ENCODE data around the gene LUM. TPM values are rescaled to one million over a fixed set of nuclear protein-coding genes. Genes with fewer than 3 reads are reported as not detected.

The LUM gene
- polyA plus RNA-seq, 2 of the 4 experiments (the other 2 are of a cell fraction), result 1.2 to 1.9 TPM

DNA sequence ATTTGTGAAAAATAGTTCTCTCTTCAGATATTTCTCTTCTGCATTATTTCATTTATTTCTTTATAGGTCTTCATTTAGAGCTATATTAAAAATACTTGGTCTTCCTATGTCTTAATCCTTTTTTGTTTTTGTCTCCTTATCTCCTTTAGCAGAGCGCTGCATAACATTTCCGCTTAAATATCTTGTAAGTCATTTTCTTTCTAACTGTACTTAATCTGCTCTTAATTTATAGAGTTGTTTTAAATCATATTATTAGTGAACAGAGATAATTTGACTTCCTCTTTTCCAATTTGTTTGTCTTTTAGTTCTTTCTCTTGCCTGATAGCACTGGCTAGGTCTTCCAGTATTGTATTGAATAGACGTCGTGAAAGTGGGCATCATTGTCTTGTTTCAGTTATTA lies 18.0 kb downstream of the LUM start:
- Histone ChIP-seq H3K4me3 (no peak overlapping the region), H3K4me2 (no peak overlapping the region), H3K27ac (no peak overlapping the region), H3K4me1 (no peaks in the 10 kb centered on the region), H3K9me3 (no peaks in the 10 kb centered on the region; the same call in 2 of the 3 replicates)
- FAIRE-seq (no peak), DNase-seq (ENCODE audit: low read depth in 1 of 2, low spot score in 1 of 2) (no peak), ATAC-seq (no peak)
- WGBS (ENCODE audit: missing lambda C conversion rate), result 80% methylated on average over 4 of the region's 4 CpGs
- CTCF ChIA-PET, result interaction anchor here (0.6 kb wide), 1 partner anchor 16 kb away, joined by 3 read pairs; no protein-coding TSS in a partner anchor
- POLR2A ChIA-PET, result no interaction called here
- TF ChIP-seq TFCP2L1 (CRISPR knock-in tag; IDR thresholded peaks at IDR 0.05), result no peak
- no peak for TF ChIP-seq JUNB (IDR thresholded peaks at IDR 0.05)
- TF ChIP-seq EP300 (IDR thresholded peaks at IDR 0.05), result no peak
- TF ChIP-seq CHD2 (IDR thresholded peaks at IDR 0.05; ENCODE audit: low read length, partially characterized antibody), result no peak
- TF ChIP-seq ZC3H11A (IDR thresholded peaks at IDR 0.05), result no peak
- TF ChIP-seq ELK1 (IDR thresholded peaks at IDR 0.05; ENCODE audit: low read depth, low read length), result no peak
- TF ChIP-seq KDM1A (IDR thresholded peaks at IDR 0.05; ENCODE audit: low read depth), result no peak
- TF ChIP-seq ZSCAN20 (CRISPR knock-in tag; IDR thresholded peaks at IDR 0.05), result no peak
- no peak for TF ChIP-seq MAZ (IDR thresholded peaks at IDR 0.05; ENCODE audit: borderline replicate concordance, low read depth, low read length)
- no peak for TF ChIP-seq FOXS1 (CRISPR knock-in tag; IDR thresholded peaks at IDR 0.05)
- TF ChIP-seq HDAC2 (IDR thresholded peaks at IDR 0.05), result no peak
- no peak for TF ChIP-seq EHMT2 (IDR thresholded peaks at IDR 0.05; ENCODE audit: low read depth)
- no peak for TF ChIP-seq KDM5A (IDR thresholded peaks at IDR 0.05)

DNA sequence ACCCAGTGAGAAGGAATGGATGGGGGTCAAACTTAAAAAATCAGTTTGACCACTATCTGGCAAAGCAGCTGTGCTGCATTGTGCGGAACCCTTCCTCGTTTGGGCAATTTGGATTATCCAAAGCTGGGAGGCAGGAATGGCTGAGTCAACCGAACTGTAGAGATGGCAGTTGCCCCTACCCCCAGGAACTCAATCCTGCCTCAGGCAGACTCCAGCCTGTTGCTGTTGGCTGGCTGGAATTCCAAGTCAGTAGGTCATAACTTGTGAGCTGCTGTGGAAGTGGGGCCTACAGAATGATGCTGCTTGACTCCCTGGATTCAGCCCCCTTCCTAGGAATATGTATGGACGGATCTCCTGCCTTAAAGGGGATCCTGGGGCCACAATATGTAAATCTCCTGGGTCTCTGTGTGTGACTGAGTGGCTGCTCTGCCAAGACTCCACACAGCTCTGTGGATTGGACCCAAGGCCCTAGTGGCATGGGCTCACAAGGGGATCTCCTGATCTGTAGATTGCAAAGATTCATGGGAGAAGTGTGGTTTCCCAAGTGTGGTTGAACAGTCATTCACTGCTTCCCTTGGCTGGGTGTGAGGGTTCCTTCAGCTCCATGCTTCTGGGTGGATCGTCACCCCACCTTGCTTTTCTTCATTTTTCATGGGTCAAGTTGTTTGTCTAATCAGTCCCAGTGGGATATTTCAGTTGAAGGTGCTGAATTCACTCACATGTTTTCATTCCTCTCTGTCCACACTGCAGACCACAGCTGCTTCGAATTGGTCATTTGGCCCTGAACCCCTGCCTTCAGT lies 19.2 kb downstream of the LUM start:
- no peaks in the 10 kb centered on the region for H3K4me1 ChIP-seq
- 26% methylated on average over 6 of the region's 6 CpGs for WGBS (ENCODE audit: missing lambda C conversion rate)
- ChIA-PET CTCF (interaction anchor here (1.0 to 1.2 kb wide), 2 partner anchors 17 to 22 kb away, joined by 3 read pairs; no protein-coding TSS in a partner anchor), POLR2A (no interaction called here)
- no peak overlapping the region for H3K4me3 ChIP-seq
- no peak for TF ChIP-seq HMGXB4 (CRISPR knock-in tag; IDR thresholded peaks at IDR 0.05; ENCODE audit: borderline replicate concordance)
- TF ChIP-seq TP53 (CRISPR knock-in tag; IDR thresholded peaks at IDR 0.05), result no peak
- TF ChIP-seq PBX3 (IDR thresholded peaks at IDR 0.05), result no peak
- no peak for TF ChIP-seq ZSCAN20 (CRISPR knock-in tag; IDR thresholded peaks at IDR 0.05)
- TF ChIP-seq RNF2 (IDR thresholded peaks at IDR 0.05; ENCODE audit: borderline replicate concordance, low read depth), result no peak
- TF ChIP-seq PHF8 (IDR thresholded peaks at IDR 0.05; ENCODE audit: borderline replicate concordance, low read depth), result no peak
- TF ChIP-seq JUNB (IDR thresholded peaks at IDR 0.05), result no peak
- TF ChIP-seq CBX2 (IDR thresholded peaks at IDR 0.05; ENCODE audit: borderline replicate concordance, low read depth), result no peak
- TF ChIP-seq NFE2L2 (conservative IDR thresholded peaks at IDR 0.05; ENCODE audit: low read length), result no peak
- TF ChIP-seq EP300 (IDR thresholded peaks at IDR 0.05), result no peak
- TF ChIP-seq, protein P1, sequence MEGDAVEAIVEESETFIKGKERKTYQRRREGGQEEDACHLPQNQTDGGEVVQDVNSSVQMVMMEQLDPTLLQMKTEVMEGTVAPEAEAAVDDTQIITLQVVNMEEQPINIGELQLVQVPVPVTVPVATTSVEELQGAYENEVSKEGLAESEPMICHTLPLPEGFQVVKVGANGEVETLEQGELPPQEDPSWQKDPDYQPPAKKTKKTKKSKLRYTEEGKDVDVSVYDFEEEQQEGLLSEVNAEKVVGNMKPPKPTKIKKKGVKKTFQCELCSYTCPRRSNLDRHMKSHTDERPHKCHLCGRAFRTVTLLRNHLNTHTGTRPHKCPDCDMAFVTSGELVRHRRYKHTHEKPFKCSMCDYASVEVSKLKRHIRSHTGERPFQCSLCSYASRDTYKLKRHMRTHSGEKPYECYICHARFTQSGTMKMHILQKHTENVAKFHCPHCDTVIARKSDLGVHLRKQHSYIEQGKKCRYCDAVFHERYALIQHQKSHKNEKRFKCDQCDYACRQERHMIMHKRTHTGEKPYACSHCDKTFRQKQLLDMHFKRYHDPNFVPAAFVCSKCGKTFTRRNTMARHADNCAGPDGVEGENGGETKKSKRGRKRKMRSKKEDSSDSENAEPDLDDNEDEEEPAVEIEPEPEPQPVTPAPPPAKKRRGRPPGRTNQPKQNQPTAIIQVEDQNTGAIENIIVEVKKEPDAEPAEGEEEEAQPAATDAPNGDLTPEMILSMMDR (IDR thresholded peaks at IDR 0.05), result no peak
- no peak for TF ChIP-seq HDAC2 (IDR thresholded peaks at IDR 0.05)
- no peak for TF ChIP-seq TFCP2L1 (CRISPR knock-in tag; IDR thresholded peaks at IDR 0.05)
- TF ChIP-seq GATA3 (IDR thresholded peaks at IDR 0.05; ENCODE audit: borderline replicate concordance), result no peak
- TF ChIP-seq ZFP36 (IDR thresholded peaks at IDR 0.05; ENCODE audit: borderline replicate concordance, partially characterized antibody), result no peak
- no peak for TF ChIP-seq E2F6 (IDR thresholded peaks at IDR 0.05; ENCODE audit: borderline replicate concordance, low read depth)
- TF ChIP-seq, protein P2, sequence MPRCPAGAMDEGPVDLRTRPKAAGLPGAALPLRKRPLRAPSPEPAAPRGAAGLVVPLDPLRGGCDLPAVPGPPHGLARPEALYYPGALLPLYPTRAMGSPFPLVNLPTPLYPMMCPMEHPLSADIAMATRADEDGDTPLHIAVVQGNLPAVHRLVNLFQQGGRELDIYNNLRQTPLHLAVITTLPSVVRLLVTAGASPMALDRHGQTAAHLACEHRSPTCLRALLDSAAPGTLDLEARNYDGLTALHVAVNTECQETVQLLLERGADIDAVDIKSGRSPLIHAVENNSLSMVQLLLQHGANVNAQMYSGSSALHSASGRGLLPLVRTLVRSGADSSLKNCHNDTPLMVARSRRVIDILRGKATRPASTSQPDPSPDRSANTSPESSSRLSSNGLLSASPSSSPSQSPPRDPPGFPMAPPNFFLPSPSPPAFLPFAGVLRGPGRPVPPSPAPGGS (IDR thresholded peaks at IDR 0.05), result no peak
- TF ChIP-seq CHD2 (IDR thresholded peaks at IDR 0.05; ENCODE audit: low read length, partially characterized antibody), result no peak
- TF ChIP-seq NPAS2 (CRISPR knock-in tag; IDR thresholded peaks at IDR 0.05; ENCODE audit: borderline replicate concordance), result no peak
- no peak for TF ChIP-seq MYC (IDR thresholded peaks at IDR 0.05; ENCODE audit: borderline replicate concordance, low read length)
- H3K27ac ChIP-seq, result no peak overlapping the region
- FAIRE-seq, result no peak
- H3K9me3 ChIP-seq, result no peaks in the 10 kb centered on the region; the same call in 2 of the 3 replicates
- no peak for ATAC-seq
- DNase-seq (ENCODE audit: low read depth in 1 of 2, low spot score in 1 of 2), result no peak
- no peak overlapping the region for H3K4me2 ChIP-seq
